ENCODE results near the gene CTDSP2. TPM values are rescaled to one million over a fixed set of nuclear protein-coding genes. Genes with fewer than 3 reads are reported as not detected.
"Not testable (repeated sequence)": the region's sequence is repeated elsewhere in the genome, so short reads cannot be mapped to it uniquely, and the experiment has no call there.

Gene CTDSP2
- total and polyA plus RNA-seq, 2 donors (not counting 3 experiments of a cell fraction or from before 2014, with no cell fraction given): 142 to 146 TPM

GRCh38 chr12:57821474-57822214, 24.9 kb downstream of the CTDSP2 start:
- no peak overlapping the region for H3K4me3 ChIP-seq (replicated peaks in 1 of 3; ENCODE audit: insufficient read depth in 1 of 3, low read depth in 1 of 3, low read length in 3 of 3)
- no peak for DNase-seq (ENCODE audit: low read depth, low spot score)
- no peak for FAIRE-seq
- H3K79me2 ChIP-seq (ENCODE audit: control insufficient read depth, insufficient read depth, low read length): no peaks in the 10 kb centered on the region
- intact Hi-C loops (cut with micrococcal nuclease) (no loop called here), dilution Hi-C loops (cut with MboI; ENCODE audit: extremely low pct_ligation_motif_present, low sequenced_read_pairs) (no loop called here)
- no TSS peak for BruUV-seq (replicated peaks)
- peaks cover 20 to 56% of the 10 kb centered on the region in 2 experiments for H3K36me3 ChIP-seq (ENCODE audit: control insufficient read depth in 2 of 2, extremely low read depth in 1 of 2, insufficient read depth in 2 of 2, low read length in 2 of 2)
- no peaks in the 10 kb centered on the region for H3K27me3 ChIP-seq (ENCODE audit: control insufficient read depth in 2 of 2, insufficient read depth in 2 of 2, low read length in 2 of 2)
- no peaks in the 10 kb centered on the region for H3K9me1 ChIP-seq (replicated peaks; ENCODE audit: control insufficient read depth, extremely low read depth, insufficient read depth, low read length)
- ChIA-PET CTCF (no interaction called here), POLR2A (no interaction called here)
- H3K4me1 ChIP-seq (ENCODE audit: control insufficient read depth, extremely low read depth, insufficient read depth, low read length): no peaks in the 10 kb centered on the region
- TF ChIP-seq GATA2 (IDR thresholded peaks at IDR 0.05; ENCODE audit: insufficient read depth, insufficient read length, low read depth, low read length): no peak
- TF ChIP-seq POLR2AphosphoS5 (IDR thresholded peaks at IDR 0.05; ENCODE audit: insufficient read depth, low read depth, low read length): no peak
- TF ChIP-seq, protein P1, sequence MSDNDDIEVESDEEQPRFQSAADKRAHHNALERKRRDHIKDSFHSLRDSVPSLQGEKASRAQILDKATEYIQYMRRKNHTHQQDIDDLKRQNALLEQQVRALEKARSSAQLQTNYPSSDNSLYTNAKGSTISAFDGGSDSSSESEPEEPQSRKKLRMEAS (IDR thresholded peaks at IDR 0.05; ENCODE audit: insufficient read depth, insufficient read length): no peak
- TF ChIP-seq POLR2A (IDR thresholded peaks at IDR 0.05; ENCODE audit: low read depth, low read length): no peak
- TF ChIP-seq CTCF (IDR thresholded peaks at IDR 0.05; ENCODE audit: extremely low read depth in 1 of 2, insufficient read depth in 1 of 2, low read depth in 1 of 2, low read length in 2 of 2): no peak
- TF ChIP-seq JUN (IDR thresholded peaks at IDR 0.05; ENCODE audit: borderline replicate concordance, insufficient read depth, insufficient read length, low read depth): no peak
- no peak for TF ChIP-seq MYC (IDR thresholded peaks at IDR 0.05; ENCODE audit: low read depth, low read length)
- no peak for TF ChIP-seq EZH2 (IDR thresholded peaks at IDR 0.05; ENCODE audit: borderline replicate concordance, low read depth, low read length, severe bottlenecking)
- no peak for TF ChIP-seq FOS (IDR thresholded peaks at IDR 0.05; ENCODE audit: borderline replicate concordance, insufficient read depth, low read length)
- no peaks in the 10 kb centered on the region for H4K20me1 ChIP-seq (replicated peaks; ENCODE audit: control insufficient read depth, extremely low read depth, insufficient read depth, low read length)
- no peak overlapping the region for H2AFZ ChIP-seq (ENCODE audit: low read depth, low read length)
- H3K4me2 ChIP-seq (ENCODE audit: insufficient read depth, low read length): no peak overlapping the region
- H3K9ac ChIP-seq (replicated peaks; ENCODE audit: extremely low read depth, insufficient read depth, low read length): no peak overlapping the region
- H3K27ac ChIP-seq (ENCODE audit: insufficient read depth, low read depth, low read length): no peak overlapping the region
- no peaks in the 10 kb centered on the region for H3K9me3 ChIP-seq (replicated peaks; ENCODE audit: control insufficient read depth, insufficient read depth, low read length)

DNA sequence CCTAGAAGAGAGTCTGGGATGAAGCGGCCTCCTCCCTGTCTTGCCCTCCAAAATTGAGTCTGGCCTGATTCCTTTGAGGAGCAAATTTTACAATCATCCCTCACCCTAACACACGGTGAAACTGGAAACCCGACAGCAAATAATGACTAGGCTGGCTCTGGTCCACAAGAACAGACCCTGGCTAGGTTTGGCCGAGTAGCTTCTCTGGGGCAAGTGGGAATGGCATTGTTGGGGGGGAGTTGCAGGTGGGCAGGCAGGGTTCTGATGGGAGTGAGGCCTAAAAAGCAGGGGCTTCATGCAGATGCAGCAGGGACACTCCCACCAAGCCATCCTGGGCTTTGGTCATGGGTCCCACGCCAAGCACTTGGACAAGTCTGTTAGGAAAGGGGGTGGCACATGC, 25.5 kb downstream of the CTDSP2 start:
- dilution Hi-C loops (cut with MboI; ENCODE audit: extremely low pct_ligation_motif_present, low sequenced_read_pairs): not testable (repeated sequence)

More for the DNA sequence above, 25.5 kb downstream of the CTDSP2 start:
- DNase-seq (ENCODE audit: low read depth, low spot score); H3K4me1 ChIP-seq (ENCODE audit: control insufficient read depth, extremely low read depth, insufficient read depth, low read length); H3K27me3 ChIP-seq (ENCODE audit: control insufficient read depth in 2 of 2, insufficient read depth in 2 of 2, low read length in 2 of 2); H2AFZ ChIP-seq (ENCODE audit: low read depth, low read length); H3K9me1 ChIP-seq (replicated peaks; ENCODE audit: control insufficient read depth, extremely low read depth, insufficient read depth, low read length); H3K4me2 ChIP-seq (ENCODE audit: insufficient read depth, low read length); BruUV-seq (replicated peaks); H3K9me3 ChIP-seq (replicated peaks; ENCODE audit: control insufficient read depth, insufficient read depth, low read length); H3K27ac ChIP-seq (ENCODE audit: insufficient read depth, low read depth, low read length); H3K4me3 ChIP-seq (replicated peaks in 1 of 3; ENCODE audit: insufficient read depth in 1 of 3, low read depth in 1 of 3, low read length in 3 of 3); intact Hi-C loops (cut with micrococcal nuclease); CTCF ChIA-PET; H4K20me1 ChIP-seq (replicated peaks; ENCODE audit: control insufficient read depth, extremely low read depth, insufficient read depth, low read length); H3K79me2 ChIP-seq (ENCODE audit: control insufficient read depth, insufficient read depth, low read length); POLR2A ChIA-PET; H3K9ac ChIP-seq (replicated peaks; ENCODE audit: extremely low read depth, insufficient read depth, low read length); FAIRE-seq: not testable (repeated sequence)
- H3K36me3 ChIP-seq (ENCODE audit: control insufficient read depth in 2 of 2, extremely low read depth in 1 of 2, insufficient read depth in 2 of 2, low read length in 2 of 2): peaks cover 14 to 50% of the 10 kb centered on the region in 2 experiments
